ENCODE data around the gene SP140L. TPM values are rescaled to one million over a fixed set of nuclear protein-coding genes. Genes with fewer than 3 reads are reported as not detected.

Gene SP140L
- total and polyA plus RNA-seq, 7 donors = 1.6 to 6.7 (median 3.7) TPM

DNA sequence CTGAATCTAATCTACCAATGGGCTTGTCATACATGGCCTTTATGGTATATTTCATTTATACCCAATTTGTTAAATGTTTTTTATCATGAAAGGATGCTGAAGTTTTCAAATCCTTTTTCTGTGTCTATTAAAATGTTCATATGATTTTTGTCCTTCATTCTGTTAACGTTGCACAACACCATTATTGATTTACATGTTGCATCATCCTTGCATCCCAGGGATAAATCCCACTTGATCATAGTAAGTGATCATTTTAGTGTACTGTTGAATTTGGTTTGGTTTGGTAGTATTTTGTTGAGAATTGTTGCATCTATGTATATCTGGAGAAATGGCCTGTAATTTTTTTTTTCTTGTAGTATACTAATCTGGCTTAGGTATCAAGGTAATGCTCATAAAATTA, 98.4 kb downstream of the SP140L start:
- no peak for ATAC-seq
- H3K9me3 ChIP-seq = no peaks in the 10 kb centered on the region
- WGBS, 3 donors = 61 to 73% (median 72%) methylated on average over 1 of the region's 1 CpG
- H3K27ac ChIP-seq = no peak overlapping the region
- DNase-seq = no peak
- H3K36me3 ChIP-seq (ENCODE audit: insufficient read depth in 1 of 2, low read depth in 1 of 2) = peaks cover 0 to 4% of the 10 kb centered on the region in 2 donors
- TF ChIP-seq, protein P1, sequence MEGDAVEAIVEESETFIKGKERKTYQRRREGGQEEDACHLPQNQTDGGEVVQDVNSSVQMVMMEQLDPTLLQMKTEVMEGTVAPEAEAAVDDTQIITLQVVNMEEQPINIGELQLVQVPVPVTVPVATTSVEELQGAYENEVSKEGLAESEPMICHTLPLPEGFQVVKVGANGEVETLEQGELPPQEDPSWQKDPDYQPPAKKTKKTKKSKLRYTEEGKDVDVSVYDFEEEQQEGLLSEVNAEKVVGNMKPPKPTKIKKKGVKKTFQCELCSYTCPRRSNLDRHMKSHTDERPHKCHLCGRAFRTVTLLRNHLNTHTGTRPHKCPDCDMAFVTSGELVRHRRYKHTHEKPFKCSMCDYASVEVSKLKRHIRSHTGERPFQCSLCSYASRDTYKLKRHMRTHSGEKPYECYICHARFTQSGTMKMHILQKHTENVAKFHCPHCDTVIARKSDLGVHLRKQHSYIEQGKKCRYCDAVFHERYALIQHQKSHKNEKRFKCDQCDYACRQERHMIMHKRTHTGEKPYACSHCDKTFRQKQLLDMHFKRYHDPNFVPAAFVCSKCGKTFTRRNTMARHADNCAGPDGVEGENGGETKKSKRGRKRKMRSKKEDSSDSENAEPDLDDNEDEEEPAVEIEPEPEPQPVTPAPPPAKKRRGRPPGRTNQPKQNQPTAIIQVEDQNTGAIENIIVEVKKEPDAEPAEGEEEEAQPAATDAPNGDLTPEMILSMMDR (IDR thresholded peaks at IDR 0.05) = no peak
- intact Hi-C loops (cut with DNase I) = no loop called here
- H3K27me3 ChIP-seq (ENCODE audit: insufficient read depth in 3 of 3, low read length in 2 of 3) = no peaks in the 10 kb centered on the region
- H3K4me3 ChIP-seq = no peak overlapping the region
- H3K4me1 ChIP-seq = no peaks in the 10 kb centered on the region

DNA sequence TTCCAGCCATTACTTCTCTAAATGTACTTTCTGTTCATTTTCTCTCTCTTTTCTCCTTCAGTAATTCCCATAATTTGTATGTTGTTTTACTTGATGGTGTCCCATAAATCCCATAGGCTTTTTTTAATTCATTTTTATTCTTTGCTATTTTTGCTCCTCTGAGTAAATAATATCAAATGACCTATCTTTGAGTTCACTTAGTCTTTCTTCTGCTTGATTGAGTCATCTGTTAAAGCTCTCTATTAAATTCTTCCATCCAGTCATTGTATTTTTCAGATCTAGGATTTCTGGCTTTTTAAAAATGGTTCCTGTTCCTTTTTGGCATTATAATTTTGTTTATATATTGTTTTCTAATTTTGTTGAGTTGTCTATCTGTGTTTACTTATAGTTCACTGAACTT, 102.5 kb downstream of the SP140L start:
- no peak for DNase-seq
- H3K9me3 ChIP-seq = peaks cover 4% of the 10 kb centered on the region
- H3K27me3 ChIP-seq (ENCODE audit: insufficient read depth in 3 of 3, low read length in 2 of 3) = no peaks in the 10 kb centered on the region
- ATAC-seq = no peak
- no peak overlapping the region for H3K27ac ChIP-seq
- H3K36me3 ChIP-seq (ENCODE audit: insufficient read depth in 1 of 2, low read depth in 1 of 2) = peaks cover 0 to 4% of the 10 kb centered on the region in 2 donors
- intact Hi-C loops (cut with DNase I) = no loop called here
- no peak overlapping the region for H3K4me3 ChIP-seq
- no peaks in the 10 kb centered on the region for H3K4me1 ChIP-seq
- TF ChIP-seq, protein P1 (IDR thresholded peaks at IDR 0.05) = no peak

DNA sequence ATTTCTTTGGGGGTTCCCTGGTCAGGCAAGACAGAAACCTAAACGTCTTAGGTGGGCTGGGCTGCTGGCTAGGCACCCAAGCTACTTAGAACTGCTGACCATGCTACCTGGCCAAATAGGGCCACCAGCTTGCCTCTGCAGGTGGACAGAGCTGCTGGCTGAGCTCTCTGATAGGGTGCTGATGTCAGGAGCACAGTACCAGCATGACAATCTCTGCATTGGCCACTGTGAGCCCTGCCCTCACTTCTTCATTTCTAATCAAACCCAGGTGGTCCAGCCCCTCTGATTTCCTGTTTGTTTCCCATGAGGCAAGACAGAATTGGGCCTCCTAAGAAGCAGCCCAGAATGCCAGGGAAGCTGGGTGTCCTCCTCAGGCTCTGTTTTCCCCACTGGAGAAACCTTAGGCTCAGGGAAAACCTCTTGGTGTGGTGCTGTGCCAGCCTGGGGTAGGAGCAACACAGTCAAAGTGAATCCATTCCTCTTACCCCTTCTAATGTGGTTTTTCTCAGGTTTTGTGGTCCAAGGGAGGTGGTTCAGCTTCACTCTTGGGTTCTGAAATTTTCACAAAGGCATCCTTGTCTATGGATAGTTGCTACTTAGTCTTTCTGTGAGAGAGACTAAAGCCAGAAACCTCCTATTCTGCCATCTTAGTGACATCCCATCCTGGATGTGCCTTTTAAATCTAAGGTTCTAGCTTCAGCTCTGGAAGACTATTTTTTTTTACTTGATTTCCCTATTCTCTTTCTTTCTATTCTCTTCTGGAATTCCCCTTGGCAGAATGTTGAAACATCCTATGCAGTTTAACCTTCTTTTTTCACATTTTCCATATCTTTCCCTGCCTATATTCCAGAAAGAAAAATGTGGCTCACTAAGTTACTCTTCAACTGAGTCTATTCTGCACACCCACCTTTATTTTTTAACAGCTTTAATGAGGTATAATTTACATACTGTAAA, 104.2 kb downstream of the SP140L start:
- peaks cover 0 to 4% of the 10 kb centered on the region in 2 donors for H3K36me3 ChIP-seq (ENCODE audit: insufficient read depth in 1 of 2, low read depth in 1 of 2)
- 50 to 90% (median 76%) methylated on average over 1 of the region's 1 CpG for WGBS, 3 donors

DNA sequence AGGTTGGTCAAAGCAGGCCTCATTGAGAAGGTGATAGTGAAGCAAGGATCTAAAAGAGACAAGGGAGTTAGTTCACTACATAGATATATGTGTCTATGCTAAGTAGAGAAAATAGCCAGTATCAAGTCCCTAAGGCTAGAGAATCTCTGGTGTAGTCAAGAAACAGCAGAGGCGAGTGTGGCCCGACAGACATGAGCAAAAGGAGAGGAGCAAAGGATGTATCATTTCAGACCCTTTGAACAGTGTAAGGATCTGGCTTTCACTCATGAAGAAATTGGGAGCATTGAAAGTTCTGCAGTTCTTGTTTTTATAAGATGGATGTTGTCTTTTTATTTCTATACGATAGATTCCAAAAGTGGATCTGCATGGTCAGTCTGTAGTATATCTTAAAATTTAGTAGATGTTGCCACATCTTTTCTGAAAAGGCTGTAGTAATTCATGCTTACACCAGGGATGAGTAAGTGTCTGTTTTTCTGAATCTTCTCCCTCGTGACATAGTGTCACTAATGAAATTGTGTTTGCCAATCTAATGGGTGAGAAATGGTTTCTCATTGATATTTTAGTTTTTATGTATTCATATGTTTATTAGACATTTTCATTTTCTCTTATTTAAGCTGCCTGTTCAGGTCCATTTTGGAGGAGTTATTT, 107.8 kb downstream of the SP140L start:
- DNase-seq (no peak), ATAC-seq (no peak)
- WGBS, 3 donors = 71 to 85% (median 74%) methylated on average over 4 of the region's 4 CpGs
- H3K27me3 ChIP-seq (ENCODE audit: insufficient read depth in 3 of 3, low read length in 2 of 3) = no peaks in the 10 kb centered on the region
- no peak overlapping the region for H3K4me3 ChIP-seq
- H3K27ac ChIP-seq = no peak overlapping the region
- no peaks in the 10 kb centered on the region for H3K36me3 ChIP-seq (ENCODE audit: insufficient read depth in 1 of 2, low read depth in 1 of 2)
- intact Hi-C loops (cut with DNase I) = no loop called here
- TF ChIP-seq, protein P1 (IDR thresholded peaks at IDR 0.05) = no peak
- H3K9me3 ChIP-seq = peaks cover 18% of the 10 kb centered on the region
- H3K4me1 ChIP-seq = no peaks in the 10 kb centered on the region

More for the DNA sequence above, 104.2 kb downstream of the SP140L start:
- DNase-seq = no peak
- Histone ChIP-seq H3K27me3 (ENCODE audit: insufficient read depth in 3 of 3, low read length in 2 of 3) (no peaks in the 10 kb centered on the region), H3K4me3 (no peak overlapping the region), H3K4me1 (no peaks in the 10 kb centered on the region), H3K9me3 (peaks cover 11% of the 10 kb centered on the region), H3K27ac (no peak overlapping the region)
- intact Hi-C loops (cut with DNase I) = no loop called here
- TF ChIP-seq, protein P1 (IDR thresholded peaks at IDR 0.05) = no peak
- ATAC-seq = no peak
